HCT116 (cell line): ENCODE measurements around the gene CNTN5. TPM values are rescaled to one million over a fixed set of nuclear protein-coding genes. Genes with fewer than 3 reads are reported as not detected.

ENCODE experiments used
- ATAC-seq: fragments of 200-7000 bp; cut with Tn5 transposase; 2 replicates; pipeline ENCODE4 v1.9.1; 2020; ENCODE audit warnings: mild to moderate bottlenecking, moderate library complexity
- BruUV-seq: library from RNA; stranded (reverse); fragments of 400-500 nt; replicated peaks from 2 replicates; lab custom pipeline; 2021; lab: Mats Ljungman, UMichigan
- CTCF ChIA-PET: fragments of 300-600 bp; sonication (Branson Sonifier 250); formaldehyde crosslinking; loops from one replicate; lab custom pipeline; 2021; ENCODE audit warnings: antibody characterized with exemption; lab: Charles Lee
- POLR2A ChIA-PET: fragments of 300-600, 350-600 bp; sonication (Branson Sonifier 250); formaldehyde crosslinking; loops from one replicate; lab custom pipeline; 2021; ENCODE audit warnings: antibody characterized with exemption; lab: Charles Lee
- RAD21 ChIA-PET, 2 experiments: fragments of 300-600 bp; sonication (Branson Sonifier 250); formaldehyde crosslinking; loops; one replicate each; lab custom pipeline; 2023; ENCODE audit warnings: low total read pairs in 2 of 2; ENCODE audit not compliant: uncharacterized antibody in 2 of 2, unreplicated experiment in 2 of 2, low non-redundant PET in 1 of 2; lab: Charles Lee
- DNase-seq: peaks from one replicate; pipeline ENCODE4 v3.0.0-alpha.2; 2010; ENCODE audit warnings: low read depth, low spot score
- H2AFZ ChIP-seq: fragments of 200-600 bp; shearing (Covaris generic), sonication (generic); 2 replicates; pipeline ENCODE4 v1.6.1; 2017; ENCODE audit warnings: low read depth, mixed run types, mixed read lengths, antibody characterized with exemption, low read length; ENCODE audit not compliant: poor library complexity, severe bottlenecking
- H3K27ac ChIP-seq: 2 replicates; pipeline ENCODE4 v1.5.1; 2012; ENCODE audit warnings: low read depth, low read length
- H3K27me3 ChIP-seq: fragments of 200-600 bp; sonication (generic); 2 replicates; pipeline ENCODE4 v1.6.1; 2016; ENCODE audit warnings: mixed run types, low read length, mixed read lengths; ENCODE audit not compliant: insufficient read depth
- H3K36me3 ChIP-seq, 2 experiments: fragments of 200-500 bp in 1 of 2; fragments of 200-600 bp in 1 of 2; sonication (Bioruptor generic) in 1 of 2; sonication (generic) in 1 of 2; 2 replicates each; pipeline versions ENCODE4 v1.5.1 to v1.6.1; 2014 to 2016; ENCODE audit warnings: low read length in 2 of 2, inconsistent platforms in 1 of 2, mixed read lengths in 1 of 2, mixed run types in 1 of 2; ENCODE audit not compliant: insufficient read depth in 2 of 2, control insufficient read depth in 1 of 2
- H3K4me1 ChIP-seq, 2 experiments: fragments of 200-600 bp in 1 of 2; sonication (generic) in 1 of 2; 2 replicates each; pipeline versions ENCODE4 v1.5.1 to v1.6.1; 2012 to 2017; ENCODE audit warnings: low read length in 2 of 2, inconsistent platforms in 1 of 2, mild to moderate bottlenecking in 1 of 2, mixed read lengths in 1 of 2, mixed run types in 1 of 2, moderate library complexity in 1 of 2; ENCODE audit not compliant: insufficient read depth in 2 of 2, control insufficient read depth in 1 of 2
- H3K4me2 ChIP-seq: fragments of 200-600 bp; sonication (generic); 2 replicates; pipeline ENCODE4 v1.6.1; 2017; ENCODE audit warnings: mixed run types, low read length, mixed read lengths
- H3K4me3 ChIP-seq, 2 experiments: fragments of 200-600 bp in 1 of 2; sonication (generic) in 1 of 2; replicated peaks in 1 of 2; 2 replicates each; pipeline ENCODE4 v1.5.1; 2011 to 2016; ENCODE audit warnings: low read length in 2 of 2, control low read depth in 1 of 2, low read depth in 1 of 2, mild to moderate bottlenecking in 1 of 2, mixed read lengths in 1 of 2, mixed run types in 1 of 2
- H3K79me2 ChIP-seq: fragments of 200-600 bp; sonication (generic); 2 replicates; pipeline ENCODE4 v1.6.1; 2017; ENCODE audit warnings: mild to moderate bottlenecking, mixed run types, low read length, moderate library complexity, mixed read lengths; ENCODE audit not compliant: insufficient read depth
- H3K9ac ChIP-seq: fragments of 200-600 bp; sonication (generic); 2 replicates; pipeline ENCODE4 v1.6.1; 2016; ENCODE audit warnings: low read length, mixed read lengths
- H3K9me2 ChIP-seq: fragments of 200-600 bp; sonication (generic), shearing (Covaris generic); 2 replicates; pipeline ENCODE4 v1.6.1; 2017; ENCODE audit warnings: mixed run types, mild to moderate bottlenecking, moderate library complexity; ENCODE audit not compliant: insufficient read depth
- H3K9me3 ChIP-seq, 2 experiments: fragments of 200-500 bp in 1 of 2; fragments of 200-600 bp in 1 of 2; sonication (Bioruptor generic) in 1 of 2; sonication (generic) in 1 of 2; 2 replicates each; pipeline ENCODE4 v1.6.1; 2014 to 2017; ENCODE audit warnings: low read length in 2 of 2, mixed read lengths in 2 of 2, inconsistent platforms in 1 of 2, low read depth in 1 of 2, mild to moderate bottlenecking in 1 of 2, mixed run types in 1 of 2, moderate library complexity in 1 of 2; ENCODE audit not compliant: control insufficient read depth in 1 of 2, insufficient read depth in 1 of 2
- H4K20me1 ChIP-seq: fragments of 200-600 bp; sonication (generic), shearing (Covaris generic); 2 replicates; pipeline ENCODE4 v1.6.1; 2017; ENCODE audit warnings: mixed run types, mild to moderate bottlenecking, moderate library complexity; ENCODE audit not compliant: insufficient read depth
- EGR1 ChIP-seq: IDR thresholded peaks from 2 replicates; pipeline ENCODE4 v1.6.1; 2012; ENCODE audit warnings: low read depth
- EZH2 ChIP-seq: fragments of 200-600 bp; sonication (generic); IDR thresholded peaks from 2 replicates; pipeline ENCODE4 v1.6.1; 2017; ENCODE audit warnings: antibody characterized with exemption, mixed run types
- EZH2phosphoT487 ChIP-seq: fragments of 200-600 bp; IDR thresholded peaks from 2 replicates; pipeline ENCODE4 v1.6.1; 2018; ENCODE audit warnings: antibody characterized with exemption, borderline replicate concordance
- JUND ChIP-seq: IDR thresholded peaks from 2 replicates; pipeline ENCODE4 v1.6.1; 2012
- TCF7L2 ChIP-seq: IDR thresholded peaks from 2 replicates; pipeline ENCODE4 v1.7.0; 2011; ENCODE audit warnings: borderline replicate concordance, inconsistent platforms; ENCODE audit not compliant: insufficient read depth, insufficient read length; ENCODE audit errors: extremely low read depth
- intact Hi-C: fragments of 100-400 bp; cut with micrococcal nuclease; formaldehyde crosslinking; loops from 2 replicates; pipeline ENCODE4 v1.10.0; 2022
- total RNA-seq: library from RNA; stranded (reverse); gene quantifications from one replicate; pipeline ENCODE4 v1.2.1, GENCODE V29; 2021; ENCODE audit not compliant: unreplicated experiment
- TF ChIP-seq, protein P1 (sequence below): IDR thresholded peaks from 2 replicates; pipeline ENCODE4 v1.6.1; 2012; ENCODE audit warnings: low read depth

CNTN5 gene
- total RNA-seq, 1 experiment from 2014 or later: not detected

DNA sequence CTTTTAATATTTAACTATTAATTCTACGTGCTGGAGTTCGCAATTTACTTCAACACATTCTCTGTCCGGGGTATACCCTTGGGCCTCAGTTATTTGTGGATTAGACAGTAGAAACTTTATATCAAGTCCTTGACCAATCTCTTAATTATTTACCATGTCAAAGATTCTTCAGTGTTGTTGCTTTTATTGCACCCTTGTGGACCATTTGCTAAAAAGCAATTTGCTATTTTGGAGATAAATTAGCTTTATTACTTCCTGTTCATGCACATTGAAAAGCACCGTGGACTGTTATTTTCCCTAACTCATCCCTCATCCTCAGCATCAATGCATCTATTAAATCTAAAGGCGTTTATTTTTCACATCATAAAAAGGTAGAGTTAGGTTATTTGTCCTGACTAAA, 609.9 kb downstream of the CNTN5 start (continued):
- TF ChIP-seq JUND (no peak), EZH2 (no peak), TCF7L2 (no peak)
- TF ChIP-seq, protein P1, sequence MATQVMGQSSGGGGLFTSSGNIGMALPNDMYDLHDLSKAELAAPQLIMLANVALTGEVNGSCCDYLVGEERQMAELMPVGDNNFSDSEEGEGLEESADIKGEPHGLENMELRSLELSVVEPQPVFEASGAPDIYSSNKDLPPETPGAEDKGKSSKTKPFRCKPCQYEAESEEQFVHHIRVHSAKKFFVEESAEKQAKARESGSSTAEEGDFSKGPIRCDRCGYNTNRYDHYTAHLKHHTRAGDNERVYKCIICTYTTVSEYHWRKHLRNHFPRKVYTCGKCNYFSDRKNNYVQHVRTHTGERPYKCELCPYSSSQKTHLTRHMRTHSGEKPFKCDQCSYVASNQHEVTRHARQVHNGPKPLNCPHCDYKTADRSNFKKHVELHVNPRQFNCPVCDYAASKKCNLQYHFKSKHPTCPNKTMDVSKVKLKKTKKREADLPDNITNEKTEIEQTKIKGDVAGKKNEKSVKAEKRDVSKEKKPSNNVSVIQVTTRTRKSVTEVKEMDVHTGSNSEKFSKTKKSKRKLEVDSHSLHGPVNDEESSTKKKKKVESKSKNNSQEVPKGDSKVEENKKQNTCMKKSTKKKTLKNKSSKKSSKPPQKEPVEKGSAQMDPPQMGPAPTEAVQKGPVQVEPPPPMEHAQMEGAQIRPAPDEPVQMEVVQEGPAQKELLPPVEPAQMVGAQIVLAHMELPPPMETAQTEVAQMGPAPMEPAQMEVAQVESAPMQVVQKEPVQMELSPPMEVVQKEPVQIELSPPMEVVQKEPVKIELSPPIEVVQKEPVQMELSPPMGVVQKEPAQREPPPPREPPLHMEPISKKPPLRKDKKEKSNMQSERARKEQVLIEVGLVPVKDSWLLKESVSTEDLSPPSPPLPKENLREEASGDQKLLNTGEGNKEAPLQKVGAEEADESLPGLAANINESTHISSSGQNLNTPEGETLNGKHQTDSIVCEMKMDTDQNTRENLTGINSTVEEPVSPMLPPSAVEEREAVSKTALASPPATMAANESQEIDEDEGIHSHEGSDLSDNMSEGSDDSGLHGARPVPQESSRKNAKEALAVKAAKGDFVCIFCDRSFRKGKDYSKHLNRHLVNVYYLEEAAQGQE: no peak

DNA sequence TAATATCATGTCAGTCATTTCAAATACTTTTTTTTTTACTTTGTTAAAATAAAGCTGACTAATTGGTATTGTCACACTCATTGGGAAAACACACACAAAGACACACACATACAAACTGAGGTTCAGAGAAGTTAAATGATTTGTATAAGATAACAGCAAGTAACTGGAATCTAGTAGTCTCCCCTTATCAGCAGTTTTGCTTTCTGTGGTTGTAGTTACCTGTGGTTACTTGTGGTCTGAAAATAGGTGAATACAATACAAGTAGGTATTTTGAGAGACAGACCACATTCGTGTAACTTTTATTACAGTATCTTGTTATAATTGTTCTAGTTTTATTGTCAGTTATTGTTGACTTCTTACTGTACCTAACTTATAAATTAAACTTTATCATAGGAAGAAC, 610.9 kb downstream of the CNTN5 start:
- no peaks in the 10 kb centered on the region for H4K20me1 ChIP-seq
- intact Hi-C loops: no loop called here
- H3K4me1 ChIP-seq: no peaks in the 10 kb centered on the region
- H3K79me2 ChIP-seq: no peaks in the 10 kb centered on the region
- CTCF ChIA-PET: no interaction called here
- H2AFZ ChIP-seq: no peak overlapping the region
- no peaks in the 10 kb centered on the region for H3K36me3 ChIP-seq
- H3K27ac ChIP-seq: no peak overlapping the region
- no peak for TF ChIP-seq EZH2phosphoT487
- TF ChIP-seq EGR1: no peak
- TF ChIP-seq, all 23 proteins: peak for 0
- ChIA-PET POLR2A (no interaction called here), RAD21 (no interaction called here)
- no peak overlapping the region for H3K9ac ChIP-seq
- no peak for ATAC-seq
- H3K9me2 ChIP-seq: no peaks in the 10 kb centered on the region
- DNase-seq: no peak
- no peak overlapping the region for H3K4me3 ChIP-seq
- H3K9me3 ChIP-seq: peaks cover 0 to 4% of the 10 kb centered on the region in 2 experiments; a peak in 3 of 4 replicates
- no peaks in the 10 kb centered on the region for H3K27me3 ChIP-seq
- no TSS peak for BruUV-seq
- no peak overlapping the region for H3K4me2 ChIP-seq
